DOHH2 (cell line): ENCODE results near the gene OR4C16.

ENCODE experiments used
- H3F3A ChIP-seq: fragments of 200-600 bp; sonication (generic), shearing (Covaris generic); 2 replicates; pipeline ENCODE4 v1.6.0; 2016; ENCODE audit warnings: antibody characterized with exemption, mild to moderate bottlenecking; ENCODE audit not compliant: control insufficient read depth, insufficient read depth
- H3K27ac ChIP-seq: fragments of 200-600 bp; sonication (generic); 2 replicates; pipeline ENCODE4 v1.5.1; 2014; ENCODE audit warnings: low read depth, mild to moderate bottlenecking, low read length, moderate library complexity
- H3K27me3 ChIP-seq: fragments of 200-600 bp; sonication (generic); 2 replicates; pipeline ENCODE4 v1.6.1; 2014; ENCODE audit warnings: mild to moderate bottlenecking, low read length, mixed read lengths; ENCODE audit not compliant: control insufficient read depth
- H3K36me3 ChIP-seq: fragments of 200-600 bp; sonication (generic); 2 replicates; pipeline ENCODE4 v1.6.1; 2014; ENCODE audit warnings: mild to moderate bottlenecking, low read length, moderate library complexity, mixed read lengths; ENCODE audit not compliant: control insufficient read depth
- H3K4me1 ChIP-seq: fragments of 200-600 bp; sonication (generic); 2 replicates; pipeline ENCODE4 v1.6.1; 2014; ENCODE audit warnings: mild to moderate bottlenecking, low read length, mixed read lengths; ENCODE audit not compliant: control insufficient read depth
- H3K4me2 ChIP-seq: fragments of 200-600 bp; sonication (generic); 2 replicates; pipeline ENCODE4 v1.6.0; 2014; ENCODE audit warnings: mild to moderate bottlenecking, low read length, moderate library complexity
- H3K4me3 ChIP-seq: fragments of 200-600 bp; sonication (generic); 2 replicates; pipeline ENCODE4 v1.5.1; 2014; ENCODE audit warnings: mild to moderate bottlenecking, low read length, mixed read lengths
- H3K79me2 ChIP-seq: fragments of 200-600 bp; sonication (generic); 2 replicates; pipeline ENCODE4 v1.6.1; 2014; ENCODE audit warnings: mild to moderate bottlenecking, low read length, mixed read lengths; ENCODE audit not compliant: control insufficient read depth
- H3K9me2 ChIP-seq: fragments of 200-600 bp; sonication (generic); replicated peaks from 2 replicates; pipeline ENCODE4 v1.6.1; 2014; ENCODE audit warnings: mild to moderate bottlenecking, low read length, mixed read lengths; ENCODE audit not compliant: control insufficient read depth
- H3K9me3 ChIP-seq: fragments of 200-600 bp; sonication (generic); 2 replicates; pipeline ENCODE4 v1.6.1; 2014; ENCODE audit warnings: antibody characterized with exemption, low read length, mixed read lengths; ENCODE audit not compliant: control insufficient read depth, insufficient read depth
- H4K20me1 ChIP-seq: fragments of 200-600 bp; sonication (generic); 2 replicates; pipeline ENCODE4 v1.6.0; 2014; ENCODE audit warnings: low read depth, mild to moderate bottlenecking, antibody characterized with exemption, low read length, moderate library complexity; ENCODE audit not compliant: control insufficient read depth, insufficient read depth
- CTCF ChIP-seq: fragments of 200-600 bp; sonication (generic); IDR thresholded peaks from one replicate; pipeline ENCODE4 v1.5.1; 2014; ENCODE audit warnings: antibody characterized with exemption, mild to moderate bottlenecking, low read depth, low read length; ENCODE audit not compliant: poor library complexity, severe bottlenecking
- EZH2phosphoT487 ChIP-seq: fragments of 200-600 bp; sonication (generic); IDR thresholded peaks from 2 replicates; pipeline ENCODE4 v1.6.1; 2017; ENCODE audit warnings: borderline replicate concordance, mild to moderate bottlenecking, antibody characterized with exemption, low read length, moderate library complexity, mixed read lengths

The OR4C16 gene

GRCh38 chr11:55607545-55607944 lies 35.6 kb downstream of the OR4C16 start, which contains the start of gene OR4C11:
TSS of gene OR4C11 (minus strand) at chr11:55607645. CDS start at chr11:55604373, 3,272 bp downstream.
- Histone ChIP-seq H3K9me3 (no peaks in the 10 kb centered on the region), H3F3A (no peaks in the 10 kb centered on the region), H3K9me2 (no peaks in the 10 kb centered on the region), H3K27ac (no peak within 1 kb of the TSS), H3K4me3 (no peak within 1 kb of the TSS), H3K4me1 (no peaks in the 10 kb centered on the region), H3K27me3 (no peaks in the 10 kb centered on the region), H3K79me2 (no peaks in the 10 kb centered on the region), H3K36me3 (no peaks in the 10 kb centered on the region), H4K20me1 (no peaks in the 10 kb centered on the region), H3K4me2 (no peak within 1 kb of the TSS)
- TF ChIP-seq CTCF, result no peak
- TF ChIP-seq EZH2phosphoT487, result no peak
